GM12878 (cell line): ENCODE results near the gene HERPUD2. TPM values are rescaled to one million over a fixed set of nuclear protein-coding genes. Genes with fewer than 3 reads are reported as not detected.

Experiments
- ATAC-seq: fragments of 200-7000 bp; cut with Tn5 transposase; 3 replicates; pipeline ENCODE4 v1.9.1; 2020; ENCODE audit warnings: mild to moderate bottlenecking, moderate library complexity
- Bru-seq: library from RNA; stranded (reverse); fragments of 400-500 nt; gene quantifications from one replicate; lab custom pipeline; 2021; lab: Mats Ljungman, UMichigan
- BruChase-seq, 2 experiments: library from RNA; stranded (reverse); fragments of 400-500 nt; gene quantifications; one replicate each; lab custom pipeline; 2021; lab: Mats Ljungman, UMichigan
- BruUV-seq: library from RNA; stranded (reverse); fragments of 400-500 nt; replicated peaks from 2 replicates; lab custom pipeline; 2021; lab: Mats Ljungman, UMichigan
- CTCF ChIA-PET: fragments of 300-600 bp; sonication (Branson Sonifier 250); formaldehyde crosslinking; extraction: SDS; loops from one replicate; lab custom pipeline; 2021; ENCODE audit warnings: inconsistent platforms; lab: Yijun Ruan, JAX
- POLR2A ChIA-PET: fragments of 350-600 bp; formaldehyde crosslinking; extraction: SDS; loops from one replicate; lab custom pipeline; 2021; ENCODE audit warnings: inconsistent platforms; lab: Charles Lee
- RAD21 ChIA-PET: fragments of 300-600 bp; sonication (Branson Sonifier 250); formaldehyde crosslinking; loops from one replicate; lab custom pipeline; 2023; ENCODE audit warnings: antibody characterized with exemption; ENCODE audit not compliant: unreplicated experiment; lab: Charles Lee
- SMC1A ChIA-PET: fragments of 300-600 bp; sonication (Branson Sonifier 250); formaldehyde crosslinking; loops from one replicate; lab custom pipeline; 2023; ENCODE audit not compliant: unreplicated experiment, uncharacterized antibody; lab: Charles Lee
- DNase-seq: peaks from one replicate; pipeline ENCODE4 v3.0.0-alpha.2; 2011; ENCODE audit warnings: low read depth, low spot score
- FAIRE-seq: peaks from 3 replicates; lab custom pipeline; 2011; peaks lifted over from hg19 to GRCh38; lab: Jason Lieb, UNC
- H2AFZ ChIP-seq: 2 replicates; pipeline ENCODE4 v1.6.0; 2011; ENCODE audit warnings: low read depth, low read length, control low read depth; ENCODE audit not compliant: control insufficient read depth
- H3K27ac ChIP-seq: 2 replicates; pipeline ENCODE4 v1.5.1; 2011; ENCODE audit warnings: control low read depth; ENCODE audit not compliant: control insufficient read depth, insufficient read depth
- H3K27me3 ChIP-seq, 2 experiments: replicated peaks in 1 of 2; 2 replicates each; pipeline versions ENCODE4 v1.6.0 to v1.6.1; 2011; ENCODE audit warnings: low read length in 1 of 2; ENCODE audit not compliant: control insufficient read depth in 2 of 2, insufficient read depth in 2 of 2
- H3K36me3 ChIP-seq, 2 experiments: 2 replicates each; pipeline ENCODE4 v1.5.1; 2011; ENCODE audit warnings: low read length in 1 of 2; ENCODE audit not compliant: control insufficient read depth in 2 of 2, insufficient read depth in 2 of 2
- H3K4me1 ChIP-seq: 2 replicates; pipeline ENCODE4 v1.6.1; 2011; ENCODE audit warnings: mild to moderate bottlenecking, low read length, moderate library complexity, mixed read lengths; ENCODE audit not compliant: control insufficient read depth, insufficient read depth
- H3K4me2 ChIP-seq: 2 replicates; pipeline ENCODE4 v1.6.0; 2011; ENCODE audit warnings: control low read depth; ENCODE audit not compliant: control insufficient read depth, insufficient read depth
- H3K4me3 ChIP-seq: fragments of 200-600 bp; sonication (generic); 2 replicates; pipeline ENCODE4 v1.5.1; 2016
- H3K79me2 ChIP-seq: 2 replicates; pipeline ENCODE4 v1.6.0; 2011; ENCODE audit warnings: low read length; ENCODE audit not compliant: control insufficient read depth, insufficient read depth
- H3K9ac ChIP-seq: 2 replicates; pipeline ENCODE4 v1.8.0; 2011; ENCODE audit warnings: low read length, control low read depth, mixed read lengths; ENCODE audit not compliant: control insufficient read depth, insufficient read depth
- H3K9me3 ChIP-seq: replicated peaks from 3 replicates; pipeline ENCODE4 v1.5.1; 2011; ENCODE audit warnings: mild to moderate bottlenecking, low read length; ENCODE audit not compliant: control insufficient read depth, insufficient read depth
- H4K20me1 ChIP-seq: 2 replicates; pipeline ENCODE4 v1.6.0; 2011; ENCODE audit not compliant: control insufficient read depth, insufficient read depth
- BACH1 ChIP-seq: fragments of 450-650 bp; IDR thresholded peaks from 2 replicates; pipeline ENCODE4 v1.6.1; 2017; ENCODE audit warnings: mild to moderate bottlenecking, borderline replicate concordance
- CBFB ChIP-seq: IDR thresholded peaks from 2 replicates; pipeline ENCODE4 v1.6.1; 2016; ENCODE audit warnings: antibody characterized with exemption, low read depth
- EED ChIP-seq: sonication (generic); IDR thresholded peaks from 2 replicates; pipeline ENCODE4 v1.6.1; 2016; ENCODE audit warnings: antibody characterized with exemption, low read depth
- EP300 ChIP-seq, 2 experiments: fragments of 150-350 bp in 1 of 2; IDR thresholded peaks; 2 replicates each; pipeline ENCODE4 v1.6.1; 2011 to 2012; ENCODE audit warnings: low read depth in 2 of 2, low read length in 2 of 2, borderline replicate concordance in 1 of 2, improper control_type of control experiment in 1 of 2, inconsistent platforms in 1 of 2; ENCODE audit not compliant: control insufficient read depth in 1 of 2
- IKZF2 ChIP-seq, 2 experiments: fragments of 450-650 bp; IDR thresholded peaks; 2 replicates each; pipeline ENCODE4 v1.6.1; 2017; ENCODE audit warnings: mild to moderate bottlenecking in 2 of 2, moderate library complexity in 2 of 2
- LARP7 ChIP-seq: fragments of 450-650 bp; IDR thresholded peaks from 2 replicates; pipeline ENCODE4 v1.6.1; 2017; ENCODE audit warnings: mild to moderate bottlenecking
- MXI1 ChIP-seq: fragments of 150-350 bp; IDR thresholded peaks from 2 replicates; pipeline ENCODE4 v1.6.1; 2011; ENCODE audit warnings: low read depth, mild to moderate bottlenecking, inconsistent platforms, low read length, improper control_type of control experiment
- PAX5 ChIP-seq: IDR thresholded peaks from 2 replicates; pipeline ENCODE4 v1.6.1; 2011; ENCODE audit warnings: low read depth, low read length, borderline replicate concordance
- PML ChIP-seq: IDR thresholded peaks from 2 replicates; pipeline ENCODE4 v1.6.1; 2012; ENCODE audit warnings: low read length, inconsistent platforms
- POLR2AphosphoS5 ChIP-seq: IDR thresholded peaks from 2 replicates; pipeline ENCODE4 v1.6.1; 2011; ENCODE audit warnings: mild to moderate bottlenecking, low read length, inconsistent platforms
- WGBS: methylation state at CpG from one replicate; pipeline ENCODE4 v1.1.6; 2016; ENCODE audit warnings: low lambda C conversion rate; ENCODE audit not compliant: insufficient replicate concordance, insufficient coverage; ENCODE audit errors: missing lambda C conversion rate; 5-methylcytosine and 5-hydroxymethylcytosine counted together
- in situ Hi-C: fragments of 300-500 bp; cut with MboI; formaldehyde crosslinking; loops from 9 replicates; pipeline ENCODE4 v1.14.3; 2018; ENCODE audit warnings: mixed read lengths
- intact Hi-C: fragments of 100-400 bp; cut with micrococcal nuclease; formaldehyde crosslinking; loops from one replicate; pipeline ENCODE4 v1.14.2; 2022; ENCODE audit not compliant: unreplicated experiment
- long read RNA-seq, 2 experiments: library from polyadenylated mRNA; unstranded; transcript quantifications; one replicate each; pipeline ENCODE4 v2.0.0, GENCODE V29; 2019 to 2020
- polyA minus RNA-seq, 3 experiments: library from RNA; depleted of rRNA, polyadenylated mRNA; stranded (reverse); fragments of >200 nt; gene quantifications; 2 replicates each; pipeline ENCODE4 v1.2.3, GENCODE V29; 2011
- polyA plus RNA-seq, 11 experiments: library from polyadenylated mRNA; depleted of rRNA in 4 of 11; unstranded in 6 of 11; stranded (reverse) in 5 of 11; fragments of >200 nt; fragmentation: Nextera tagmentation in 4 of 11; fragmentation: Illumina TruSeq in 1 of 11; extraction: Ambion mirVana in 4 of 11; extraction: Trizol in 1 of 11; gene quantifications; 1 replicate in 1 of 11; 2 replicates in 10 of 11; pipeline versions ENCODE4 v1.2.1 to v1.2.3, GENCODE V29; 2011 to 2016; ENCODE audit warnings: inconsistent platforms in 2 of 11, missing spikeins in 2 of 11, low read depth in 1 of 11
- total RNA-seq, 4 experiments: library from RNA; depleted of rRNA in 3 of 4; stranded (reverse); fragments of >200 nt in 3 of 4; fragmentation: Illumina TruSeq in 1 of 4; extraction: Trizol in 1 of 4; gene quantifications; 2 replicates each; pipeline versions ENCODE4 v1.2.1 to v1.2.3, GENCODE V29; 2013 to 2021
- TF ChIP-seq, protein P1 (sequence below): fragments of 450-650 bp; formaldehyde crosslinking; IDR thresholded peaks from 2 replicates; pipeline ENCODE4 v1.4.0; 2020; ENCODE audit warnings: mild to moderate bottlenecking, moderate library complexity

HERPUD2 gene, protein sequence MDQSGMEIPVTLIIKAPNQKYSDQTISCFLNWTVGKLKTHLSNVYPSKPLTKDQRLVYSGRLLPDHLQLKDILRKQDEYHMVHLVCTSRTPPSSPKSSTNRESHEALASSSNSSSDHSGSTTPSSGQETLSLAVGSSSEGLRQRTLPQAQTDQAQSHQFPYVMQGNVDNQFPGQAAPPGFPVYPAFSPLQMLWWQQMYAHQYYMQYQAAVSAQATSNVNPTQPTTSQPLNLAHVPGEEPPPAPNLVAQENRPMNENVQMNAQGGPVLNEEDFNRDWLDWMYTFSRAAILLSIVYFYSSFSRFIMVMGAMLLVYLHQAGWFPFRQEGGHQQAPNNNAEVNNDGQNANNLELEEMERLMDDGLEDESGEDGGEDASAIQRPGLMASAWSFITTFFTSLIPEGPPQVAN
- total RNA-seq (2013; cell fraction: nucleolus; rRNA removed), result 31.4 and 31.7 TPM in 2 replicates
- total RNA-seq (2014; rRNA removed), result 14.2 and 15.0 TPM in 2 replicates
- total RNA-seq (2014; rRNA removed; fragmentation: Illumina TruSeq; extraction: Trizol), result 12.2 and 12.3 TPM in 2 replicates
- total RNA-seq (2021), result 13.0 and 13.3 TPM in 2 replicates
- 7.0 TPM for polyA plus RNA-seq (2011; ENCODE audit: low read depth)
- polyA plus RNA-seq (2011; rRNA removed), result 48.6 and 69.6 TPM in 2 replicates
- 58.5 and 63.7 TPM in 2 replicates for polyA plus RNA-seq (2011; cell fraction: cytosol; rRNA removed)
- 22.7 and 30.8 TPM in 2 replicates for polyA plus RNA-seq (2011; cell fraction: nucleus; rRNA removed)
- 9.0 and 13.7 TPM in 2 replicates for polyA plus RNA-seq (2012)
- 18.7 and 19.4 TPM in 2 replicates for polyA plus RNA-seq (2014; fragmentation: Illumina TruSeq; extraction: Trizol)
- 1 to 10 TPM; 4.7 to 6.8 TPM for polyA plus RNA-seq (2014; fragmentation: Nextera tagmentation; extraction: Ambion mirVana)
- polyA plus RNA-seq (2014; rRNA removed), result 14.4 TPM in 2 replicates
- polyA plus RNA-seq (2016; fragmentation: Nextera tagmentation; extraction: Ambion mirVana), result 10 to 100 TPM; 13.7 to 15.2 TPM
- 89.5 and 97.7 TPM in 2 replicates for polyA minus RNA-seq (2011; rRNA and poly(A)+ RNA removed)
- 22.2 and 25.8 TPM in 2 replicates for polyA minus RNA-seq (2011; cell fraction: cytosol; rRNA and poly(A)+ RNA removed)
- polyA minus RNA-seq (2011; cell fraction: nucleus; rRNA and poly(A)+ RNA removed), result 44.2 and 67.9 TPM in 2 replicates
- Bru-seq, nascent RNA, result percentile 86 among the genes with signal in this experiment
- percentile 77 among the genes with signal in this experiment for BruChase-seq, experiment 1, labeled RNA remaining after a 6-hour chase
- BruChase-seq, experiment 2, labeled RNA remaining after a 2-hour chase, result percentile 80 among the genes with signal in this experiment
- long read RNA-seq, experiment 1, transcript HERPUD2-201 (9 exons, 2,474 nt), result minor isoform, 5 of 14 reads
- long read RNA-seq, experiment 1, transcript HERPUD2-202 (8 exons, 3,057 nt), result major isoform, 7 of 14 reads
- long read RNA-seq, experiment 1, partial matches to known transcripts, result 1 of 14 reads
- long read RNA-seq, experiment 1, other reads (novel, unspliced or antisense), result 1 of 14 reads
- long read RNA-seq, experiment 2, transcript HERPUD2-202 (8 exons, 3,057 nt), result major isoform, 6 of 20 reads
- long read RNA-seq, experiment 2, partial matches to known transcripts, result 4 of 20 reads
- long read RNA-seq, experiment 2, other reads (novel, unspliced or antisense), result 9 of 20 reads

DNA sequence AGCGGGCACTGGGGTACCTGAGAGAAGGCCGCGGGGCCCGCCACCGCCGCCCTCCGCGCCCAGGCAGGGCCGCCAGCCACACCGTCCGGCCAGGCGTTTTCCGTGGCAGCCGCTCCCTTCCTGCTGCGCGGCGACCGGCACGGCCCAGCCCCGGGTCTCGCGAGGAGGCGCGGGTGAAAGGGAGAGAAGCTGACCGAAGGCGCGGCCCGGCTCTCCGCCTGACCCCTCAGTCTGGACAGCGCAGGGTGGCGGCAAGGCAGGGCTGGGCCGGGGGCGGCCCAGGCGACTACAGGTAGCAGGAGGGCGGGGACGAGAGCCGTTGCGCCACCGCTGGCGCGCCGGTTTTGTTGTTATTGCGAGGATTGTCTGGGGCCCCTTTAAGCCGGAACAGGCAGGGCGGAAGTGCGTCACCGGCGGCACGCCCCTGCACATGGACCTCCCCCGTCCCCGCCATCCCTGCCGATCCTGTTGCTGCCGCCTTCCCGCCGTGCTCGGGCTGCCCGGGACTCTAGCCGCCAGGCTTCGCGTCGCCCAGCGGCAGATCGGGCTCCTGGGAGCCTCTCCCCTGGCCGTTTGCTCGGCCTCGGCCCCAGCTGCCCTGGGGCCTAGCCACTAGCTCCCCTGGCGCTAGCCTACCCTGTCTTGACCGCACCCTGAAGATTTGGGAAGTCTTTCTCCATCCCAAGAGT lies at the start of gene HERPUD2:
HERPUD2 (minus strand) TSS at position 352 of the 689 bp plus-strand sequence. CDS start 805 bp downstream, outside the sequence.
- Histone ChIP-seq H3K9ac (peak within 1 kb of the TSS; percentile 97), H4K20me1 (no peaks in the 10 kb centered on the region), H3K4me1 (no peaks in the 10 kb centered on the region), H3K36me3 (no peaks in the 10 kb centered on the region), H3K9me3 (no peaks in the 10 kb centered on the region), H3K4me2 (peak within 1 kb of the TSS; percentile 96), H3K27me3 (no peaks in the 10 kb centered on the region), H3K4me3 (peak within 1 kb of the TSS; percentile 94), H2AFZ (peak within 1 kb of the TSS; percentile 83), H3K27ac (peak within 1 kb of the TSS; percentile 91), H3K79me2 (peaks cover 55% of the 10 kb centered on the region)
- POLR2A ChIA-PET, result interaction anchor here (0.8 to 4.0 kb wide), 9 partner anchors 7 to 176 kb away, joined by 3 to 26 read pairs (median 5); partner anchors contain the start of gene SEPTIN7
- WGBS, result 1% methylated on average over 61 of the region's 68 CpGs
- SMC1A ChIA-PET, result interaction anchor here (0.6 to 14.9 kb wide), 8 partner anchors 15 to 215 kb away, joined by 3 to 157 read pairs (median 4); no protein-coding TSS in a partner anchor
- DNase-seq (peak; percentile 71), FAIRE-seq (no peak), ATAC-seq (peak; percentile 86)
- CTCF ChIA-PET, result interaction anchor here (0.6 to 4.1 kb wide), 9 partner anchors 10 to 212 kb away, joined by 3 to 16 read pairs (median 4); partner anchors contain the start of gene SEPTIN7
- RAD21 ChIA-PET, result interaction anchor here (1.3 to 11.8 kb wide), 5 partner anchors 12 to 64 kb away, joined by 3 to 152 read pairs (median 7); no protein-coding TSS in a partner anchor
- no TSS peak for BruUV-seq
- in situ Hi-C loops (no loop called here), intact Hi-C loops (loop anchor here (1.0 to 5.0 kb wide), 4 partner anchors 30 to 106 kb away; partner anchors contain the start of gene SEPTIN7)
- peak; percentile 62; the same call in 1 of the 2 replicates for TF ChIP-seq PAX5
- peak; percentile 42 to 54; a peak in 2 of 4 replicates for TF ChIP-seq IKZF2 (IDR thresholded peaks at IDR 0.05)
- 0 out of 4 replicates have a peak, but pooled peaks of 1 of the 2 experiments have one; percentile 10 for TF ChIP-seq EP300 (IDR thresholded peaks at IDR 0.05; ENCODE audit: borderline replicate concordance in 1 of 2, control insufficient read depth in 1 of 2, low read depth in 2 of 2, low read length in 2 of 2)
- TF ChIP-seq, protein P1, sequence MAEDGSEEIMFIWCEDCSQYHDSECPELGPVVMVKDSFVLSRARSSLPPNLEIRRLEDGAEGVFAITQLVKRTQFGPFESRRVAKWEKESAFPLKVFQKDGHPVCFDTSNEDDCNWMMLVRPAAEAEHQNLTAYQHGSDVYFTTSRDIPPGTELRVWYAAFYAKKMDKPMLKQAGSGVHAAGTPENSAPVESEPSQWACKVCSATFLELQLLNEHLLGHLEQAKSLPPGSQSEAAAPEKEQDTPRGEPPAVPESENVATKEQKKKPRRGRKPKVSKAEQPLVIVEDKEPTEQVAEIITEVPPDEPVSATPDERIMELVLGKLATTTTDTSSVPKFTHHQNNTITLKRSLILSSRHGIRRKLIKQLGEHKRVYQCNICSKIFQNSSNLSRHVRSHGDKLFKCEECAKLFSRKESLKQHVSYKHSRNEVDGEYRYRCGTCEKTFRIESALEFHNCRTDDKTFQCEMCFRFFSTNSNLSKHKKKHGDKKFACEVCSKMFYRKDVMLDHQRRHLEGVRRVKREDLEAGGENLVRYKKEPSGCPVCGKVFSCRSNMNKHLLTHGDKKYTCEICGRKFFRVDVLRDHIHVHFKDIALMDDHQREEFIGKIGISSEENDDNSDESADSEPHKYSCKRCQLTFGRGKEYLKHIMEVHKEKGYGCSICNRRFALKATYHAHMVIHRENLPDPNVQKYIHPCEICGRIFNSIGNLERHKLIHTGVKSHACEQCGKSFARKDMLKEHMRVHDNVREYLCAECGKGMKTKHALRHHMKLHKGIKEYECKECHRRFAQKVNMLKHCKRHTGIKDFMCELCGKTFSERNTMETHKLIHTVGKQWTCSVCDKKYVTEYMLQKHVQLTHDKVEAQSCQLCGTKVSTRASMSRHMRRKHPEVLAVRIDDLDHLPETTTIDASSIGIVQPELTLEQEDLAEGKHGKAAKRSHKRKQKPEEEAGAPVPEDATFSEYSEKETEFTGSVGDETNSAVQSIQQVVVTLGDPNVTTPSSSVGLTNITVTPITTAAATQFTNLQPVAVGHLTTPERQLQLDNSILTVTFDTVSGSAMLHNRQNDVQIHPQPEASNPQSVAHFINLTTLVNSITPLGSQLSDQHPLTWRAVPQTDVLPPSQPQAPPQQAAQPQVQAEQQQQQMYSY (CRISPR knock-in tag), result no peak
- TF ChIP-seq BACH1, result peak; percentile 55
- peak; percentile 59; the same call in 1 of the 2 replicates for TF ChIP-seq CBFB
- TF ChIP-seq PML, result peak; percentile 61; the same call in 1 of the 2 replicates
- TF ChIP-seq LARP7, result peak; percentile 90
- TF ChIP-seq MXI1, result peak; percentile 92
- TF ChIP-seq POLR2AphosphoS5, result peak; percentile 89
- TF ChIP-seq EED, result peak; percentile 54; the same call in 1 of the 2 replicates
